Globus pallidus (tissue), 1 donor: ENCODE data around the gene SIT1.

Experiments
- DNase-seq: peaks from one replicate; pipeline ENCODE4 v3.0.0-alpha.2; 2015; ENCODE audit warnings: low spot score

Gene SIT1, protein sequence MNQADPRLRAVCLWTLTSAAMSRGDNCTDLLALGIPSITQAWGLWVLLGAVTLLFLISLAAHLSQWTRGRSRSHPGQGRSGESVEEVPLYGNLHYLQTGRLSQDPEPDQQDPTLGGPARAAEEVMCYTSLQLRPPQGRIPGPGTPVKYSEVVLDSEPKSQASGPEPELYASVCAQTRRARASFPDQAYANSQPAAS

DNA sequence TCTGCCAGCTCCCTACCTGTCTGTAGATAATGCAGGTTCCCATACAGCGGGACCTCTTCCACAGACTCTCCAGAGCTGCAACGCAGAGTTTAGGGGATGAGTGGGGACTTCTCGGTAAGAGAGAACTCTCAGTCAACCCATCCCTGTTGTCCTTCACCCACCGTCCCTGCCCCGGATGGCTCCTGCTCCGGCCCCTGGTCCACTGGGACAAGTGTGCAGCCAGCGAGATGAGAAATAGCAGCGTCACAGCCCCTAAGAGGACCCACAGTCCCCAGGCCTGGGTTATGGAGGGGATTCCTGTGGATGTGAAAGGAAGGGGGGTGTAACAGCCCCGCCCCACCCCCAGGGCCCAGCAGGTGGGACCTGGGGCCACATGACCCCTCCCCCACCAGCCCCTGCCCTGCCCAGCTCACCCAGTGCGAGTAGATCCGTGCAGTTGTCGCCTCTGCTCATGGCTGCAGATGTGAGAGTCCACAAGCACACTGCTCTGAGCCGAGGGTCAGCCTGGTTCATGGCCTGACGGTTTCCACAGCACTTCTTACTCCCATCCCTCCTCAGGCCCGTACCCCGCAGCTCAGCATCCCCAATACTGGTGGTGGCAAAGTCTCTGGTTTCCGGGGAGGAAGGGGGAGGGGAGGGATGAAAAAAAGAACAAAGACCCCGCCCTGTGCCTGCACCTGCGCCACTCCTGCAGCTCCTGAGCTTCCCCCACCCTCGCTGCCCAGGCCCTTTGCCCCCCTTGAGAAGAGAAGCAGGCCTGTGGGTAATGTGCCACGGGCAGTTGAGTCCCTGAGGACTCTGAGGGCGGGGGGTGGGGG lies at the start of gene SIT1:
SIT1 (minus strand) TSS at position 591 of the 818 bp plus-strand sequence; CDS start at position 513, 78 bp downstream.
- DNase-seq = no peak

DNA sequence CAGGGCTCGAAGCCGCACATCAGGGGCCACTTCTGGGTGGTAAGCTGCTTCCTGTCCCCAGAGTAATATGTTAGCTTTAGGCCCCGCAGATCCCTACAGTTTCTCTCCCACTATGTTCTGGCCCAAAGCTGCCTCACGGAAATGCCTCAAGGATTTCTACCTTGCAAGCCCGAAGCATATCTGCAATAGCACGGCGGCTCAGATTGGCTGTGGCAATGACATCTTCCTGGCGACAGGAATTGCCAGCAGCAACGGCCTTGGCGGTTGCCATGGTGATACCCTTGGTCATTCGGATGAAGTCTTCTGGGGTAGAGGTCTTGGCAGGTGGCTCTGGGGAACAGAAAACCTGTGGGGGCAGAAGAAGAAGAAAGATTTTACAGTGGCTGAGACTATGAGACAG lies 49.3 kb upstream of the SIT1 start:
- no peak for DNase-seq

DNA sequence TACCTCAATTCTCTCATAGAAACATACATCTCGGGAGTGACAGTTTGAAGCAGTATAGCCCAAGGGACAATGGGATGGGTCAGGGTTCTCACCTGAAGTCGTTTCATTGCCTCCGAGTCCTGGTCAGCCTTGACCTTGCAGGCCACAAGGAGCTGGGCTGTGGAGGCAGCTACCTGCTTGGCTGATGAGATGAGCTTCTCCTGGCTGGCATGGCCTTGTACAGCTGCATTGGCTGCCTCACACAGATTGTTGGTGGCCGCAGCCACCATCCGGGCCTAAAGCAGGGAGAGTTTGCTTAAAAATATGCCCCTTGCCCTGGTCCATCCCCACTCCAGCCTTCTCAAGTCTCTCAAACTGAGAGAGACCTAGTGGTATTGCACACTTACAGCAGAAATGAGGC lies 47.5 kb upstream of the SIT1 start:
- DNase-seq = no peak

DNA sequence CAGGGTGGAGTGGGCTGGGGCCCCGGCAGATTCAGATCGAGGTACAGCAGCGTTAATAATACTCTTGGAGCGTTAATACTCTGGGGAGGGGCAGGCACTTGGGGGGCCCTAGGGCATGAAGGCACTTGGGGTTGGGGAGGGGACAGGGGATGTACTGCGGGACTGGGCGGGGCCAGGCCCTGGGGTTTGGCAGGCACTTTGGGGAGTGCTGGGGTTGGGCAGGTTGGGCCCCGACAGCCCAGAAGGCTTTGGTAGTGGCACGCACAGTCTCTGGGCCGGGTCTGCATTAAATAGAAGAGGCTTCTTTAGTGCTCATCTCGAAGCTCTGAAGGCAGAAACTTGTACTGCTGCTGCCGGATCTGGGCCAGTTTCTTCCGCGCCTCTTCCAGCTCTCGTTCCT lies 46.8 kb upstream of the SIT1 start:
- DNase-seq = no peak

DNA sequence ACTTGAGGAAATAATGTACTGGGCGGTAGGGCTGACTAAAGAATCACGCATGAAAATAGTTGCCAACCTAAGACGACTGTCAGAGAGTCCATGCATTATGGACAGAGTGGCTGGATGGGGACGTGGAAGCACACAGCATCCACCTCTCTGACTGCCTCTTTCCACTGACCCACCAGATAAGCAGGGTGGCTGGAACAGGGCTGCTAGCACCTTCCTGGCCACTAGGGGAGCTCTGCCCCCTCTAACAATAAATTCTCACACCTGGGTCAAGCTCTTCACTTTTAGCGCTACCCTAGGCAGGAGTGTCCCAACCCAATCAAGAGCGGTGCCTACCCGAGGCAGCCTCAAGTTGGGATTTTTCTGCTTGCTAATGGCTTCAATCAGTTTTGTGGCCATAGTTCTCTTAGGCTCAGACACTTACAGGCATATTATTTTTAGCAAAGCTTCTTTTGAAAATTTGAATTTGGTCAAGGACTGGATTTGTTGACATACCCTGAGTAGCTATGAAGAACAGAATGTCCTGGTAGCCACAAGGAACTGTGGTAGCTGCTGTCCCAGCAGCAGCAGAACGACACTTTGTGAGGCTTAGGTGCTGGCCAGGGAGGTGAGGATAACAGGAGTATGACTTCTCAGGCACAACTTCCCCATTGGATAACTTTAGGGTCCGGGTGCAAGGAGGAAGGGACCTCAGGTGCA lies 45.9 kb upstream of the SIT1 start:
- DNase-seq = peak; percentile 27

DNA sequence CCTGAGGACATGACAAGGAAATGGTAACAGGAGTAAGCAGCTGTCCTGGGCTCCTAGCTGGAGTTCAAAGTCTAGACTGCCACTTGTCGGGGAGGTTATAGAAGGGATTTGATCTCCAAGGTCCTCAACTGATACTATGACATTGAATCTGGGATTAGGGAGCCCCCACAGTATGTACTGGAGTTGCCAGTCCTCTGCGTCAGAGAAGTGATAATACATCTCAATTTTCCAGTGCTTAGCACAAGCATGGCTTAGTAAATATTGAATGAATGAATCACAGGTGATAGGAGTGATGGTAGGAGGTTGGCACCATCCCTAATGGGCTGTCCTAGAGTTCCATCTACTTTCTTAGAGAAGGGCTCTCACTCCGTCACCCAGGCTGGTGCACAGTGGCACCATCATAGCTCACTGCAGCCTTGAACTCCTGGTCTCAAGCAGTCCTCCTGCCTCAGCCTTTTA lies 45.2 kb upstream of the SIT1 start:
- no peak for DNase-seq

DNA sequence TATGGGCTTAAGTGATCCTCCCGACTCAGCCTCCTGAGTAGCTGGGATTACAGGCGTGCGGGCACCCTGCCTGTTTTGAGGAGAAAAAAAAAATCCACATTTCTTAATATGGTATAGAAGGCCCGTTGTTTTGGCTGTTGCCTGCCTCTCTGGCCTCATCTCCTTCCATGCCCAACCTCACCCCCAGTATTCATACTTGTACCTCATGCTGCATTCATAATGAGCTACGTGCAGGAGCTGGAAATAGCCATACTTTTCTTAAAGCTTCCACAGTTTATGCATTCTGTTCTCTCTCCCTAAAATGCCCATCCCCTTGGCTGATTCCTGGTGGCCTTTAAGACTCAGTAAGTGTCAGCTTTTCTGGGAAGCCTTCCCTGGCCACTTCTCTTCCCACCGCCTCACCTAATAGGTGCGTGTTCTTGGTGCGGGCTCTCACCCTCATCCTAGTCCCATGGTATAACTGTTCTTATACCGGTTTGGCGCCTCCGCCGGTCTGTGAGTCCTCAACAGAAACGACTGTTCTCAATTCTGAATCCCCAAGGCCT lies 41.1 kb upstream of the SIT1 start:
- DNase-seq = no peak

DNA sequence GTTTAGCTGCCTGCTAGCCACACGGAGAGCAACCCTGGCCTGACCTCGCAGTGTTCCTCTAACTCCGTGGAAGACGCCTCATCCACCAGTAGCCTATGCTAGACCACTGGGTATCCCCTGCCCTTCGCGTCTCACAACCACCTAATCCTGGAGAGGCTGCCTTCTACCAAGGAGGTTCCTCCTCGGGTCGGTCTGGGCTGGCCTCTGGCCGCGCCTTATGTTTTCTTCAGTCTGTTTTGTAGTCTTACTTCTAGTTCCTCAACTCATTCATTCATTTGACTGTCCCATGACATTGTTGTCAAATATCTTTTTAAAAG lies 40.6 kb upstream of the SIT1 start:
- DNase-seq = no peak

DNA sequence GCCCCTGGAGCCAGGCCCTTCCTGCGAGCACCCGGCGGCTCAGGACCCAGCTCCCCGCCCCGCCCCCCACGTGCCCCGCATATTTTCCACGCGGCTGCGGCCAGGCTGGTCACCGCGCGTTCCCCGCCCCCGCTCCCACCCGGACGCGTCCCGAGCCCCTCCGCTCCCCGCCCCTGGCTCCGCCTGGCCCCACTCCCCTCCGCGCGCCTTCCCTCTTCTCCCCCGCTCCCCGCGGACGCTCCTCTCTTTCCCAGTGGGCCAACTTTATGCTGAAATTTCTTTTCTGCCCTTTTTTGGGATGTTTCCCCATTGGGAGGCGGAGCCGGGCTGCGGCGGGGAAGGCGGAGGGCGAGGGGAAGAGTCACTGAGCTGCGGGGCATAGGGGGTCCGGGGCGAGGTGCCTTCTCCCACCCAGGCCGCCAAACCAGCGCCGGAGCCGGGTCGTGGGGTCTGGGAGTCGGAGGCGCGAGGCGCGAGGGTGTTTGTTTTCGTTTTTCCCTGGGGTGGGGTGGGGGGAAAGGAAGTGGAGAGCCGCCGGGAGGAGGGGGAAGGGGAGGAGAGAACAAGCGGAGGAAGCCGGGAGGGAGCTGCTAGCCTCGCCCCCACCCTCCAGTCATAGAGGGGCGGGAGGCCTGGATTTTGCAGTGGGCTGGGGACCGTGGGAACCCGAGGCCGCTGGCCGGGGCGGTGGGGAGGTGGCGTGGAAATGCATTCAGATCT lies 40.0 kb upstream of the SIT1 start:
- DNase-seq = peak; percentile 16

DNA sequence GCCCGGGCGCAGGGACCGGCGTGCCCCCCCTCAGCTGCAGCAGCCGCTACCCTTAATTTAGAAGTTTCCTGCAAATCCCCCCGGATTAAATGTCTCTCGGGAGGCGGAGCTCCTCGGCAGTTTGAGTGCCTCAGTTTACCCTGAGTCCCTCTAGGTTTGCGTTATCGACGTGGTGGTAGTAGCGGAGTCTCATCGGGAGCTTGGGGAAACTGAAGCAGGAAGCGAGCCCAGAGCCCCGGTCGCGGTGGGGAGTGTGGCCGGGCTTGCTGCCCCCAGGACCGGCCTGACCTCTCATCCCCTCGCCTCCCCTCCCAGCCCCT lies 39.5 kb upstream of the SIT1 start:
- no peak for DNase-seq

DNA sequence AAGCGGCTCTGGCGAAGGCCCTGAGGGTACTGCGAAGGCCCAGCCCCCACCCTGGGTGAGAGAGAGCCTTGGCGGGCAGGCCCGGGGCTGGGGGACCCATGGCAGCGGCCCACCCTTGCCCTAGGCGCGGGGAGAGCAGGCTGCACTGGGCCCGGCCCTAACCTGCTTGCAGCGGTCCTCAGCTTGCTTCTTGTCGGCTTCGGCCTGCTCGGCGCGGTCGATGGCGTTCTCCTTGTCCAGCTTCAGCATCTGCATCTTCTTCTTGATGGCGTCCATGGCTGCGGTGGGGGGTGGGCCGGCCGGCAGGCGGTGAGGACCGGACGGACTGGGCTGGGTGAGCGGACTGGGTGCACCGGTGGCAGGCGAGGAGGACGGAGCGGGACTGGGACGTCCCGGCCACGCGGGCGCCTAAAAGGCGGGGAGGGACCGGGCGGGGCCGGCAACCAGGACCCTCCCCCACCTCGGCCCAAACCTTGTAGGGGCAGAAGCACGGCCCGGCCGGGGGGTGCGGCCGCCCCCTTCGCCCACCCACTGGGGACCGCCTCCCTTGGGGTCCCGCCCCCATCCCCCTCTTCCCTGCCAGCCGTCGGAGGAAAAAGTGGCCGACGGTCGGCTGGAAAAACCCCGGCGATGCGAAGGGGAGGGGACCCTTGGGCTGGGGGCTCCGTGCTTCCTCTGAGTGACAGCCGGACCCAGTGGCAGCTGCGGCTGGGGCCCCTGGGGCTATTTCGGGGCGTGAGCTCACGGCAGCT lies 39.0 kb upstream of the SIT1 start, which contains the start of gene TPM2:
TPM2 (minus strand) TSS at position 384 of the 752 bp plus-strand sequence; CDS start at position 276, 108 bp downstream.
- no peak for DNase-seq

DNA sequence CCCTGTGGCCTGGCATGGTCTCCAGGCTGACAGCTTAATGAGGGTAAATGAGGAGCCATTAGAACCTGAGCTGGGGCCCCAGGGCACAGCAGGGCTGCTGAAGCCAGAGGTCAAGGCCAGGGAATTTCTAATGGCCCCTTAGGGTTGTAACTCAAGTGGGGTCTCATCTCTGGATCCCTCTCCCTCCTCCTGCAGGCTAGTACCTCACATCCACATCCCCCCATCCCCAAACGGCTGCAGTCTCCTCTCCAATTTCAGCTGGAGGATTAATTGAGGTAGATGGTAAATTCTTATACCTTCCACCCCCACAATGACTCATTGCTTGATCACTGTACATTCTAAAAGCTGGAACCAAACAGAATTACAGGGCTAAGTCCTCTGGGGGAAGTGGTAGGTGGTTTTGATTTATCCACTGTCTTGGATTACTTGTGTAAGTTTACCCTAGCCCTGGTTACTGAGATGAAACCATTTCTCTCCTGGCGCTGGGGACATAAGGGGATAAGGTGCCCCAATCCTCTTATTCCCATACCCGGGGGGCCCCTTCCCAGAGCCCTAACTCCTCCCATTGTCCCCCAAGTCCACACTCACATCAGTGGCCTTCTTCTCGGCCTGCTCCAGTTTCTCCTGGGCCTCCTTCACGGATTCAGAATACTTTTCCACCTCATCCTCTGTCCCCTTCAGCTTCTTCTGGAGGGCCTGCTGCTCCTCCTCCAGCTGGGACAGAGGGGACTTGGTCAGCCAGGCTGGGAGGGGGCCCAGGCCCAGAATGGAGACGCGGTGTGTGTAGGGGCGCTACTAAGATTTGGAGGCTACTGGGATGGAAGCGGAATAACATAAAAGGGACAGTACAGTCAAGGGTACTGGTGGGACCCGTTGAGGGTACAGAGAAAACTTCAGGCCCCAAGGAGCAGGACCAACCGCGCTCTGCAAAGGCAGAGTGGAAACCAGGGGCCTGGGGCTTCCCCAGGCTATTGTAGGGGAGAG lies 38.1 kb upstream of the SIT1 start:
- no peak for DNase-seq

DNA sequence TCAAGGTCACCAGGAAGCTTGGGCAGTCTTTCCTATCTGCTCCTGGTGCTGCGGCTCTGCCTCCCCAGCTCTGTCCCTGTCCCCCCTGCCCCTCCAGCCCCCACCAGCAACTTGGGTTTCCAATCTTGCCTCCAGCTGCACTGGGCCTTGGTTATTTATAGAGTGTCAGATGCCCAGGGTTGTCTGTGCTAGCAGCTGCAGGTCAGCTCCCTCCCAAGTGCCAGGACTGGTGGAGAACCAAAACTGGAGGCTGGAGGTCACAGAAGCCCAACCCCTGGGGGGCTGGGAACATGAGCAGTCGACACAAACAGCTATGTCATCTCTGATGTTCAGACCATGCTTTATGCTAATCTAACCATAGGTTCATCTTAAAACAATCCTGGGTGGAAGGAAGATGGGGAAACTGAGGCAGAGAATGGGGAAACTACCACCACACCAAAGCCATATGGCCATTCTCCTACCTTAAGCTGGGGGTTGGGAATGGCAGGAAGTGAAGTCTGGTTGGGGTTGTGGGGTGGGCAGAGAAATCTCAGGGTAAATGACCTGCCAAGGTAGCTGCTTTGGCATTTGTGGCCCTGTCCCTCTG lies 37.3 kb upstream of the SIT1 start:
- DNase-seq = no peak

DNA sequence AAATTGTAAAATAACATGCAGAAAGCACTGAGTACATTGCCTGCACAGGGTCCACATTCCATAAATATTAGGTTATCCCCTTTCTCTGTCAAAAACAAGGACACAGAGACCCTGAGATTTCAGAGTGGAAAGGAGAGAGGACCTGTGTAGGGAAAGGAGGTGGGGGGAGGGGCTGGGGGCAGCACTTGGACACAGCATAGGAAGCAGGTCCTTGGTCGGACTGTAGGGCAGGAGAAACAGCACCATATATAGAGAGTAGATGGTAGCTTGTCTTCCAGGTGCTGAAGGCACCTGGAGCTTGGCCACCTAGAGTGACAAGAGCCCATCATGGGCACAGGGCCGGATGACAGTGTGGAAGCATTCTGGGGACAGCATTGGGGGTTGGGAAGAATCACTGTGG lies 36.6 kb upstream of the SIT1 start:
- no peak for DNase-seq

DNA sequence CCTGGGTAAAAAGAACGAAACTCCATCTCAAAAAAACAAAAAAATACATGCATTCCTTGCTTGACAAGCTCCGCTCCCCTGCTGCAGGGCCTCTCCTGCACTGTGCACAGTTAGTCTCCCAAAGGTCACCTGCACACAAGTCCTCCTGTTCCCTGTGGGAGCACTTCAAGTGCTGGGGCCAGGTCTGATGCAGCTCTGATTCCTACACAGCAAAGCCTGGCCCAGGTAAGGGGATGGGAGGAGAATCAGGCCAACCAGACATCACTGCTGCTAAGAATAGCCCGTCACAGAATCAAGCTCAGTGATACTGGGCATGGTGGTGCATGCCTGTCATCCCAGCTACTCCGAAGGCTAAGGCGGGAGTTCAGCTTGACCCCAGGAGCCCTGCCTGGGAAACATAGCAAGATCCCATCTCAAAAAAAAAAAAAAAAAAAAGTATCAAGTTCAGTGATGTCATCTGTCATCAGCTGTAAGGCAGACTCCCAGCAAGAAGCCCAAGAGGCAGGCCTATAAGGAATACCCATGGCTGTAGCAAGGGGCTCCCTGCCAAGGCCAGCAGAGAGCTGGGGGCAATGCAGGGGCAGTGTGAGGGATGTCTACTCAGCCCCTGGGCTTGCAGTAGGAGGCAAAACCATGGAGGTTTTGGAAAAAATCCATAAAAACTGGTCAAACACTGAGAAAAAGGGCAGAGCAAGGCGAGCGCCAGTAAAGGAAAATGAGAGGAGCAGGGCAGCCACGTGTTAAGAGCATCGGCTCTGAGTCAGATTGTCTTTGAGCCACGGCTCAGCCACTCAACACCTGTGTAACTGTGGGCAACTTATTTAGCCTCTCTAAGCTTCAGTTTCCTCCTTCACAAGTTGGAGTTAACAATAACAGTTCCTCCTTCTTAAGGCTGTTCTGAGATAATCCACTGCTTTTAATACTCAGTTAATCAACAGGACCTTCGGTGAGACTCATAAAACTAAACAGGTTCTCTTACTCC lies 35.8 kb upstream of the SIT1 start:
- no peak for DNase-seq

DNA sequence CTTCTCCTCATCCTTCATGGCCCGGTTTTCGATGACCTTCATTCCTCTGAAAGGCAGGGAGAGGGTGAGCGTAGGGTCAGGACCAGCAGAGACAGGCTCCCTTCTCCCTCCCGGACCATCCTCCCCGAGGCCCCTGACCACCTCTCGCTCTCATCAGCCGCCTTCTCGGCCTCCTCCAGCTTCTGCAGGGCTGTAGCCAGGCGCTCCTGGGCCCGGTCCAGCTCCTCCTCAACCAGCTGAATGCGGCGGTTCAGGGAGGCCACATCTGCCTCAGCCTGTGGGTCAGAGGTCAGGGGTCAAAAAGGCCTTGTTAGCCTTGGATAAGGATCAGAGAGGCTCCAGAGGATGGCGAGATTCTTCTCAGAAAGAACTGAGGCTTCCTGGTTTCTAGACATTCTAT lies 34.8 kb upstream of the SIT1 start:
- no peak for DNase-seq

DNA sequence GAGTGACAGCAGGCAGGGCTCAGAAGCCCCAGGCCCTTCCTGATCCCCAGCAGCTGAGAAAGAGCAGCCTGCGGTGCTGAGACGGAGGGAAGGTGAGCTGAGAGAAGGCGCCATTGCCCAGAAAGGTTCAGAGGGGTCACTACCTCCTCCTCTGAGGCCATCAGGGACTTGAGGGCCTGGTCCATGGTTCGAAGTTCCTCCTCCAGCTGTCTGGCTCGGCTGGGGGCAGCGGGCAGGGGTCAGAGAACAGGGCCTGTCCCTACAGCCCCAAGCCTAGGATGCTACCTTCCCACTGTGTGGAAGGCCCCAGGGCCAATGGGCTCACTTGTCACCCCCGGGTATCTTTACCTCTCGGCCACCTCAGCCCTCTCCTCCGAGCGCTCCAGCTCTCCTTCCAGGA lies 34.2 kb upstream of the SIT1 start:
- no peak for DNase-seq

DNA sequence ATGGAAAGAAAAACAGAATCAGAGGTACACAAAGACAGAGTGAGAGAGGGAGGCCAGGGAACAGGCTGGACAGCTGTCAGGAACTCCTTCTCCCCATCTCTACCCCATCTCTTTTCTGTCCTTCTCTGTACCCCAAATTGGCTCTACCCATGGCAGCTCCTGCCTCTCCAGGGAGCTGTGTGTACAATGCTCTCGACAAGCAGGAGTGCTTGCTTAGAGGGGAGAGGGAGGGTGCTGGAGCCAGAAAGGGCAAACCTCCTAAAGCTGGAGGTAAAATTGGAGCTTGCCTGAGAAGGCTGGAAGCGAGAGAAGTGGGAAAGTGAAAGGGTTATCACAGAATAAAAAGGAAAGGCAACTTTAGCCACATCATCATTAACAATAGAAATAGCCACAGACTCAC lies 32.6 kb upstream of the SIT1 start:
- DNase-seq = no peak
